ENCODE results near the gene ATRIP.
"Not testable (repeated sequence)": the region's sequence is repeated elsewhere in the genome, so short reads cannot be mapped to it uniquely, and the experiment has no call there.

Gene ATRIP

GRCh38 chr3:48456456-48456855, 9.9 kb downstream of the ATRIP start:
- Histone ChIP-seq H3K4me1 (ENCODE audit: low read length) (no peaks in the 10 kb centered on the region), H4K20me1 (ENCODE audit: insufficient read depth, low read length) (no peaks in the 10 kb centered on the region), H3K79me2 (ENCODE audit: low read length) (no peaks in the 10 kb centered on the region), H3K4me2 (ENCODE audit: low read length) (no peak overlapping the region), H3K9me3 (ENCODE audit: insufficient read depth, low read length) (no peaks in the 10 kb centered on the region), H3K9ac (ENCODE audit: low read length) (no peak overlapping the region), H3K27me3 (ENCODE audit: low read depth, low read length) (no peaks in the 10 kb centered on the region), H3K4me3 (ENCODE audit: low read length) (no peak overlapping the region), H3K36me3 (replicated peaks; ENCODE audit: low read depth, low read length) (peaks cover 60% of the 10 kb centered on the region), H3K27ac (ENCODE audit: low read length) (no peak overlapping the region), H2AFZ (ENCODE audit: low read depth, low read length) (no peak overlapping the region)
- TF ChIP-seq EZH2phosphoT487 (IDR thresholded peaks at IDR 0.05; ENCODE audit: low read depth): no peak

- H3K27me3 ChIP-seq (ENCODE audit: low read depth, low read length): no peaks in the 10 kb centered on the region
- no peaks in the 10 kb centered on the region for H3K4me1 ChIP-seq (ENCODE audit: low read length)
- H3K79me2 ChIP-seq (ENCODE audit: low read length): no peaks in the 10 kb centered on the region
- no peak overlapping the region for H3K4me3 ChIP-seq (ENCODE audit: low read length)
- no peak overlapping the region for H2AFZ ChIP-seq (ENCODE audit: low read depth, low read length)
- no peaks in the 10 kb centered on the region for H3K9me3 ChIP-seq (ENCODE audit: insufficient read depth, low read length)
- no peaks in the 10 kb centered on the region for H4K20me1 ChIP-seq (ENCODE audit: insufficient read depth, low read length)
- TF ChIP-seq CTCF (IDR thresholded peaks at IDR 0.05; ENCODE audit: low read depth, low read length): no peak
- TF ChIP-seq EZH2phosphoT487 (IDR thresholded peaks at IDR 0.05; ENCODE audit: low read depth): no peak
- no peak overlapping the region for H3K27ac ChIP-seq (ENCODE audit: low read length)
- H3K9ac ChIP-seq (ENCODE audit: low read length): no peak overlapping the region
- H3K4me2 ChIP-seq (ENCODE audit: low read length): no peak overlapping the region
- peaks cover 48% of the 10 kb centered on the region for H3K36me3 ChIP-seq (replicated peaks; ENCODE audit: low read depth, low read length)
Measured at GRCh38 chr3:48459331-48459730, 12.8 kb downstream of the ATRIP start.

GRCh38 chr3:48459773-48460516, 13.4 kb downstream of the ATRIP start:
- no peak overlapping the region for H3K4me2 ChIP-seq (ENCODE audit: low read length)
- no peaks in the 10 kb centered on the region for H3K79me2 ChIP-seq (ENCODE audit: low read length)
- H3K4me3 ChIP-seq (ENCODE audit: low read length): no peak overlapping the region
- H3K9me3 ChIP-seq (ENCODE audit: insufficient read depth, low read length): no peaks in the 10 kb centered on the region
- no peaks in the 10 kb centered on the region for H3K27me3 ChIP-seq (ENCODE audit: low read depth, low read length)
- H4K20me1 ChIP-seq (ENCODE audit: insufficient read depth, low read length): no peaks in the 10 kb centered on the region
- H3K9ac ChIP-seq (ENCODE audit: low read length): no peak overlapping the region
- H3K36me3 ChIP-seq (replicated peaks; ENCODE audit: low read depth, low read length): peaks cover 46% of the 10 kb centered on the region
- H3K27ac ChIP-seq (ENCODE audit: low read length): no peak overlapping the region
- no peaks in the 10 kb centered on the region for H3K4me1 ChIP-seq (ENCODE audit: low read length)
- TF ChIP-seq EZH2phosphoT487 (IDR thresholded peaks at IDR 0.05; ENCODE audit: low read depth): no peak
- no peak for TF ChIP-seq CTCF (IDR thresholded peaks at IDR 0.05; ENCODE audit: low read depth, low read length)
- H2AFZ ChIP-seq (ENCODE audit: low read depth, low read length): no peak overlapping the region

- Histone ChIP-seq H3K79me2 (ENCODE audit: low read length) (no peaks in the 10 kb centered on the region), H2AFZ (ENCODE audit: low read depth, low read length) (no peak overlapping the region), H3K36me3 (replicated peaks; ENCODE audit: low read depth, low read length) (peaks cover 46% of the 10 kb centered on the region), H3K4me1 (ENCODE audit: low read length) (peaks cover 3% of the 10 kb centered on the region), H3K9me3 (ENCODE audit: insufficient read depth, low read length) (no peaks in the 10 kb centered on the region), H3K4me2 (ENCODE audit: low read length) (no peak overlapping the region), H3K27ac (ENCODE audit: low read length) (no peak overlapping the region), H4K20me1 (ENCODE audit: insufficient read depth, low read length) (no peaks in the 10 kb centered on the region), H3K9ac (ENCODE audit: low read length) (no peak overlapping the region), H3K4me3 (ENCODE audit: low read length) (no peak overlapping the region), H3K27me3 (ENCODE audit: low read depth, low read length) (no peaks in the 10 kb centered on the region)
- TF ChIP-seq EZH2phosphoT487 (IDR thresholded peaks at IDR 0.05; ENCODE audit: low read depth) (no peak), CTCF (IDR thresholded peaks at IDR 0.05; ENCODE audit: low read depth, low read length) (no peak)
Measured at GRCh38 chr3:48460517-48460902, 14.0 kb downstream of the ATRIP start.

DNA sequence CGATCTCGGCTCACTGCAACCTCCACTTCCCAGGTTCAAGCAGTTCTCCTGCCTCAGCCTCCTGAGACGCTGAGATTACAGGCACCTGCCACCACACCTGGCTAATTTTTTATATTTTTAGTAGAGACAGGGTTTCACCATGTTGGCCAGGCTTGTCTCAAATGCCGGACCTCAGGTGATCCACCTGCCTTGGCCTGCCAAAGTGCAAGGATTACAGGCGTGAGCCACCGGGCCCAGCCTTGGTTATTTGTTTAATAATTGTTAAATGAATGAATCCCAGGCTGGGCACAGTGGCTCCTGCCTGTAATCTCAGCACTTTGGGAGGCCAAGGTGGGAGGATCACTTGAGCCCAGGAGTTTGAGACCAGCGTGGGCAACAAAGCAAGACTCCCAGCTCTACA, 15.2 kb downstream of the ATRIP start:
- H3K27me3 ChIP-seq (ENCODE audit: low read depth, low read length); H2AFZ ChIP-seq (ENCODE audit: low read depth, low read length); H3K4me1 ChIP-seq (ENCODE audit: low read length); H3K79me2 ChIP-seq (ENCODE audit: low read length); H3K4me3 ChIP-seq (ENCODE audit: low read length); H3K9ac ChIP-seq (ENCODE audit: low read length); H3K27ac ChIP-seq (ENCODE audit: low read length); H3K9me3 ChIP-seq (ENCODE audit: insufficient read depth, low read length); H4K20me1 ChIP-seq (ENCODE audit: insufficient read depth, low read length); H3K4me2 ChIP-seq (ENCODE audit: low read length): not testable (repeated sequence)
- peaks cover 49% of the 10 kb centered on the region for H3K36me3 ChIP-seq (replicated peaks; ENCODE audit: low read depth, low read length)

All from OCI-LY3 (cell line).